H1 (cell line): Measurements from ENCODE around the gene ATP5MC3.

ENCODE experiments used
- CHD2 ChIP-seq: IDR thresholded peaks from 2 replicates; pipeline ENCODE4 v1.6.1; 2012; ENCODE audit warnings: low read length, improper control_type of control experiment
- EP300 ChIP-seq, 2 experiments: IDR thresholded peaks; 1 replicate in 1 of 2; 2 replicates in 1 of 2; pipeline ENCODE4 v1.6.1; 2011 to 2012; ENCODE audit warnings: low read depth in 2 of 2, low read length in 2 of 2, mild to moderate bottlenecking in 2 of 2, borderline replicate concordance in 1 of 2, inconsistent platforms in 1 of 2, moderate library complexity in 1 of 2
- HDAC2 ChIP-seq, 2 experiments: fragments of 300-600 bp in 1 of 2; sonication (generic) in 1 of 2; IDR thresholded peaks; 2 replicates each; pipeline ENCODE4 v1.6.1; 2011 to 2012; ENCODE audit warnings: low read depth in 2 of 2, low read length in 2 of 2, mild to moderate bottlenecking in 2 of 2, moderate library complexity in 2 of 2, borderline replicate concordance in 1 of 2, inconsistent platforms in 1 of 2
- PHF8 ChIP-seq: fragments of 200-600 bp; sonication (generic); conservative IDR thresholded peaks from 2 replicates; pipeline ENCODE4 v1.7.1; 2012; ENCODE audit warnings: low read depth, mild to moderate bottlenecking, inconsistent platforms, low read length, moderate library complexity
- POLR2A ChIP-seq, 2 experiments: IDR thresholded peaks; 1 replicate in 1 of 2; 2 replicates in 1 of 2; pipeline ENCODE4 v1.6.1; 2011; ENCODE audit warnings: low read depth in 2 of 2, low read length in 2 of 2, mild to moderate bottlenecking in 2 of 2; ENCODE audit errors: control extremely low read depth in 1 of 2
- RXRA ChIP-seq: IDR thresholded peaks from 2 replicates; pipeline ENCODE4 v1.6.1; 2011; ENCODE audit warnings: low read depth, mild to moderate bottlenecking, low read length, moderate library complexity; ENCODE audit not compliant: insufficient read depth
- TF ChIP-seq, protein P1 (sequence below), 3 experiments: IDR thresholded peaks; 1 replicate in 2 of 3; 2 replicates in 1 of 3; pipeline versions ENCODE4 v1.5.1 to v1.6.1; 2011; ENCODE audit warnings: low read length in 3 of 3, mild to moderate bottlenecking in 3 of 3, inconsistent platforms in 2 of 3, low read depth in 1 of 3, moderate library complexity in 1 of 3; ENCODE audit not compliant: insufficient read depth in 1 of 3; ENCODE audit errors: control extremely low read depth in 1 of 3
- TF ChIP-seq, protein P2 (sequence below): IDR thresholded peaks from 2 replicates; pipeline ENCODE4 v1.6.1; 2011; ENCODE audit warnings: low read length, improper control_type of control experiment

GRCh38 chr2:175195012-175195411 is 13.5 kb upstream of the ATP5MC3 start:
- TF ChIP-seq, protein P1, sequence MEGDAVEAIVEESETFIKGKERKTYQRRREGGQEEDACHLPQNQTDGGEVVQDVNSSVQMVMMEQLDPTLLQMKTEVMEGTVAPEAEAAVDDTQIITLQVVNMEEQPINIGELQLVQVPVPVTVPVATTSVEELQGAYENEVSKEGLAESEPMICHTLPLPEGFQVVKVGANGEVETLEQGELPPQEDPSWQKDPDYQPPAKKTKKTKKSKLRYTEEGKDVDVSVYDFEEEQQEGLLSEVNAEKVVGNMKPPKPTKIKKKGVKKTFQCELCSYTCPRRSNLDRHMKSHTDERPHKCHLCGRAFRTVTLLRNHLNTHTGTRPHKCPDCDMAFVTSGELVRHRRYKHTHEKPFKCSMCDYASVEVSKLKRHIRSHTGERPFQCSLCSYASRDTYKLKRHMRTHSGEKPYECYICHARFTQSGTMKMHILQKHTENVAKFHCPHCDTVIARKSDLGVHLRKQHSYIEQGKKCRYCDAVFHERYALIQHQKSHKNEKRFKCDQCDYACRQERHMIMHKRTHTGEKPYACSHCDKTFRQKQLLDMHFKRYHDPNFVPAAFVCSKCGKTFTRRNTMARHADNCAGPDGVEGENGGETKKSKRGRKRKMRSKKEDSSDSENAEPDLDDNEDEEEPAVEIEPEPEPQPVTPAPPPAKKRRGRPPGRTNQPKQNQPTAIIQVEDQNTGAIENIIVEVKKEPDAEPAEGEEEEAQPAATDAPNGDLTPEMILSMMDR (IDR thresholded peaks at IDR 0.05; ENCODE audit: control extremely low read depth in 1 of 3, insufficient read depth in 1 of 3, low read depth in 1 of 3, low read length in 3 of 3) = no peak
- TF ChIP-seq, protein P2, sequence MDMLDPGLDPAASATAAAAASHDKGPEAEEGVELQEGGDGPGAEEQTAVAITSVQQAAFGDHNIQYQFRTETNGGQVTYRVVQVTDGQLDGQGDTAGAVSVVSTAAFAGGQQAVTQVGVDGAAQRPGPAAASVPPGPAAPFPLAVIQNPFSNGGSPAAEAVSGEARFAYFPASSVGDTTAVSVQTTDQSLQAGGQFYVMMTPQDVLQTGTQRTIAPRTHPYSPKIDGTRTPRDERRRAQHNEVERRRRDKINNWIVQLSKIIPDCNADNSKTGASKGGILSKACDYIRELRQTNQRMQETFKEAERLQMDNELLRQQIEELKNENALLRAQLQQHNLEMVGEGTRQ = no peak
- TF ChIP-seq POLR2A (IDR thresholded peaks at IDR 0.05; ENCODE audit: control extremely low read depth in 1 of 2, low read depth in 2 of 2, low read length in 2 of 2) (no peak), PHF8 (no peak), CHD2 (no peak), RXRA (no peak), HDAC2 (IDR thresholded peaks at IDR 0.05; ENCODE audit: borderline replicate concordance in 1 of 2, low read depth in 2 of 2, low read length in 2 of 2) (no peak), EP300 (IDR thresholded peaks at IDR 0.05; ENCODE audit: borderline replicate concordance in 1 of 2, low read depth in 2 of 2, low read length in 2 of 2) (no peak)
